H9 (cell line): ENCODE results near the gene PPRC1. TPM values are rescaled to one million over a fixed set of nuclear protein-coding genes. Genes with fewer than 3 reads are reported as not detected.

ENCODE experiments used
- DNase-seq: peaks from one replicate; pipeline ENCODE4 v3.0.0-alpha.2; 2017
- H2AFZ ChIP-seq: one replicate; pipeline ENCODE4 v1.6.1; 2013; ENCODE audit warnings: mild to moderate bottlenecking, low read length, control low read depth, moderate library complexity
- H2AK5ac ChIP-seq: 2 replicates; pipeline ENCODE4 v1.6.1; 2013; ENCODE audit warnings: low read length, control low read depth, mixed read lengths; ENCODE audit not compliant: insufficient read length
- H2BK120ac ChIP-seq: one replicate; pipeline ENCODE4 v1.6.1; 2013; ENCODE audit warnings: low read depth, mild to moderate bottlenecking, low read length, control low read depth, inconsistent platforms; ENCODE audit not compliant: poor library complexity, severe bottlenecking
- H2BK12ac ChIP-seq: 2 replicates; pipeline ENCODE4 v1.6.1; 2013; ENCODE audit warnings: low read length, control low read depth, mixed read lengths, low read depth; ENCODE audit not compliant: insufficient read length
- H2BK15ac ChIP-seq: 2 replicates; pipeline ENCODE4 v1.6.1; 2013; ENCODE audit warnings: low read depth, low read length, control low read depth
- H2BK20ac ChIP-seq: one replicate; pipeline ENCODE4 v1.6.1; 2013; ENCODE audit warnings: low read depth, mild to moderate bottlenecking, low read length, control low read depth, inconsistent platforms; ENCODE audit not compliant: poor library complexity, severe bottlenecking
- H2BK5ac ChIP-seq: 2 replicates; pipeline ENCODE4 v1.6.1; 2013; ENCODE audit warnings: low read length, control low read depth, mixed read lengths; ENCODE audit not compliant: insufficient read length
- H3K14ac ChIP-seq: 2 replicates; pipeline ENCODE4 v1.6.1; 2013; ENCODE audit warnings: low read length, control low read depth; ENCODE audit not compliant: insufficient read depth
- H3K18ac ChIP-seq: 2 replicates; pipeline ENCODE4 v1.6.1; 2013; ENCODE audit warnings: low read depth, mild to moderate bottlenecking, mixed read lengths, low read length, control low read depth; ENCODE audit not compliant: insufficient read length
- H3K23ac ChIP-seq: 2 replicates; pipeline ENCODE4 v1.6.1; 2013; ENCODE audit warnings: low read length, control low read depth, mixed read lengths, low read depth; ENCODE audit not compliant: insufficient read length
- H3K23me2 ChIP-seq: 2 replicates; pipeline ENCODE4 v1.6.1; 2013; ENCODE audit warnings: low read depth, mild to moderate bottlenecking, mixed read lengths, low read length, control low read depth; ENCODE audit not compliant: insufficient read length, poor library complexity, severe bottlenecking
- H3K27ac ChIP-seq: 2 replicates; pipeline ENCODE4 v1.5.1; 2013; ENCODE audit warnings: low read length, control low read depth, mixed read lengths, low read depth; ENCODE audit not compliant: insufficient read length
- H3K27me3 ChIP-seq: 2 replicates; pipeline ENCODE4 v1.6.1; 2013; ENCODE audit warnings: low read length, control low read depth, inconsistent platforms; ENCODE audit not compliant: insufficient read depth
- H3K4ac ChIP-seq: 2 replicates; pipeline ENCODE4 v1.6.1; 2013; ENCODE audit warnings: low read depth, mild to moderate bottlenecking, control low read depth, inconsistent platforms, low read length, moderate library complexity
- H3K4me1 ChIP-seq: 2 replicates; pipeline ENCODE4 v1.6.1; 2013; ENCODE audit warnings: low read length, control low read depth, inconsistent platforms; ENCODE audit not compliant: insufficient read depth
- H3K4me2 ChIP-seq: 2 replicates; pipeline ENCODE4 v1.6.1; 2013; ENCODE audit warnings: low read length, control low read depth, mixed read lengths; ENCODE audit not compliant: insufficient read length, insufficient read depth
- H3K56ac ChIP-seq: 2 replicates; pipeline ENCODE4 v1.6.1; 2013; ENCODE audit warnings: low read depth, mild to moderate bottlenecking, mixed read lengths, low read length, control low read depth; ENCODE audit not compliant: insufficient read length
- H3K79me1 ChIP-seq: 2 replicates; pipeline ENCODE4 v1.6.1; 2013; ENCODE audit warnings: low read depth, mild to moderate bottlenecking, moderate library complexity, low read length, control low read depth, inconsistent platforms; ENCODE audit not compliant: insufficient read depth, poor library complexity, severe bottlenecking
- H3K79me2 ChIP-seq: 2 replicates; pipeline ENCODE4 v1.6.1; 2013; ENCODE audit warnings: low read length, control low read depth, inconsistent platforms; ENCODE audit not compliant: insufficient read depth
- H3K9ac ChIP-seq: 2 replicates; pipeline ENCODE4 v1.6.1; 2013; ENCODE audit warnings: low read length, control low read depth, mixed read lengths; ENCODE audit not compliant: insufficient read length; ENCODE audit errors: extremely low read depth
- H3K9me3 ChIP-seq: one replicate; pipeline ENCODE4 v1.6.1; 2013; ENCODE audit warnings: low read depth, low read length, inconsistent platforms; ENCODE audit not compliant: control insufficient read depth
- H3T11ph ChIP-seq: one replicate; pipeline ENCODE4 v1.6.1; 2013; ENCODE audit warnings: mild to moderate bottlenecking, low read length, control low read depth, inconsistent platforms
- H4K20me1 ChIP-seq: one replicate; pipeline ENCODE4 v1.6.1; 2013; ENCODE audit not compliant: control insufficient read depth, insufficient read length, insufficient read depth
- H4K5ac ChIP-seq: 2 replicates; pipeline ENCODE4 v1.6.1; 2013; ENCODE audit warnings: low read depth, mild to moderate bottlenecking, mixed read lengths, low read length, control low read depth; ENCODE audit not compliant: insufficient read length
- H4K8ac ChIP-seq: replicated peaks from 2 replicates; pipeline ENCODE4 v1.6.1; 2013; ENCODE audit warnings: low read length, control low read depth, mixed read lengths, low read depth; ENCODE audit not compliant: insufficient read length
- H4K91ac ChIP-seq: 2 replicates; pipeline ENCODE4 v1.6.1; 2013; ENCODE audit warnings: low read depth, mild to moderate bottlenecking, moderate library complexity, mixed read lengths, low read length, control low read depth; ENCODE audit not compliant: insufficient read length
- H3K27ac Mint-ChIP-seq, 3 experiments: 2 replicates in 2 of 3; 3 replicates in 1 of 3; pipeline ENCODE4 v1.8.0; 2020 to 2021; ENCODE audit warnings: mixed read lengths in 3 of 3, mild to moderate bottlenecking in 1 of 3, moderate library complexity in 1 of 3
- H3K27me3 Mint-ChIP-seq: 2 replicates; pipeline ENCODE4 v1.8.0; 2021; ENCODE audit warnings: low read depth, mild to moderate bottlenecking, moderate library complexity, mixed read lengths
- H3K36me3 Mint-ChIP-seq, 3 experiments: 2 replicates in 2 of 3; 3 replicates in 1 of 3; pipeline ENCODE4 v1.8.0; 2020 to 2021; ENCODE audit warnings: low read depth in 3 of 3, mixed read lengths in 3 of 3; ENCODE audit not compliant: insufficient read depth in 1 of 3
- H3K4me1 Mint-ChIP-seq, 2 experiments: 2 replicates each; pipeline ENCODE4 v1.8.0; 2020; ENCODE audit warnings: mixed read lengths in 2 of 2
- H3K4me3 Mint-ChIP-seq, 2 experiments: 2 replicates in 1 of 2; 3 replicates in 1 of 2; pipeline ENCODE4 v1.8.0; 2020 to 2021; ENCODE audit warnings: mild to moderate bottlenecking in 2 of 2, mixed read lengths in 2 of 2, moderate library complexity in 1 of 2
- H3K9me3 Mint-ChIP-seq, 2 experiments: 2 replicates in 1 of 2; 3 replicates in 1 of 2; pipeline ENCODE4 v1.8.0; 2020; ENCODE audit warnings: mild to moderate bottlenecking in 2 of 2, mixed read lengths in 2 of 2, moderate library complexity in 1 of 2
- CTCF ChIP-seq: fragments of 200-600 bp; sonication (generic); conservative IDR thresholded peaks from 3 replicates; pipeline ENCODE4 v1.8.0; 2021; ENCODE audit warnings: antibody characterized with exemption, mild to moderate bottlenecking
- WGBS: extraction: QIAGEN DNeasy Blood & Tissue Kit; methylation state at CpG from one replicate; pipeline ENCODE4 v1.1.7; 2013; ENCODE audit warnings: missing lambda C conversion rate, low lambda C conversion rate, mixed read lengths; ENCODE audit not compliant: insufficient read length; ENCODE audit errors: extremely low coverage; 5-methylcytosine and 5-hydroxymethylcytosine counted together
- total RNA-seq: library from RNA; stranded (reverse); gene quantifications from 2 replicates; pipeline ENCODE4 v1.2.1, GENCODE V29; 2021

PPRC1 gene
- total RNA-seq, 1 experiment from 2014 or later: 121 TPM

DNA sequence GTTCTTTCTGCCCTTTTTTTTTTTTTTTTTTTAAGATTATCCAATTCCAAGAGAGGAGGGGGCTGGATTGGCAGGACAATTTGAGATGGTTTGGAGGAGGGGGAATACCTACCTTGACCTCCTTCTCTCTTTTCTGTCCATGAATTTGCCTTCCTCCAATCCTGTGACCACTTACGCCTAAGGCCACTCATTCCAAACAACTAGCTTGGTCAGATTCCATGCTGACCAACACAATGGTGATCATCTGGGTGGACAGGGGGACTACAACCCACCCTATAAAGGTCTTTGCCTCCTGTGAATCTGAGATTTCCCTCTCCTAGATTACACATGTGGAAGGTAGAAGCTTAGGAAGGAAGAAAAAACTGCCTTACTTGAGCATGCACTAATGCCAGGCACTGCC is 10.4 kb upstream of the PPRC1 start:
- Mint-ChIP-seq H3K4me1 (peaks cover 42% of the 10 kb centered on the region in 2 experiments), H3K27me3 (no peaks in the 10 kb centered on the region; the same call in 1 of the 2 replicates), H3K9me3 (no peaks in the 10 kb centered on the region), H3K36me3 (no peaks in the 10 kb centered on the region), H3K4me3 (peak overlapping the region in 1 of 2 experiments; percentile 95; a peak in 3 of 5 replicates), H3K27ac (peak overlapping the region; percentile 97 to 99 (median 98); a peak in 6 of 7 replicates)
- no peak overlapping the region for H3K56ac ChIP-seq
- no peak overlapping the region for H4K5ac ChIP-seq
- no peak overlapping the region for H2BK20ac ChIP-seq
- H3K23ac ChIP-seq: no peak overlapping the region
- no peak overlapping the region for H2AK5ac ChIP-seq
- peak overlapping the region; percentile 16 for H3K9ac ChIP-seq
- no peak overlapping the region for H2BK120ac ChIP-seq
- H3K4me2 ChIP-seq: peak overlapping the region; percentile 72
- no peak overlapping the region for H4K91ac ChIP-seq
- H3K79me2 ChIP-seq: no peaks in the 10 kb centered on the region; the same call in 1 of the 2 replicates
- no peak overlapping the region for H2BK15ac ChIP-seq
- peaks cover 15% of the 10 kb centered on the region for H3K4me1 ChIP-seq
- no peaks in the 10 kb centered on the region for H3K9me3 ChIP-seq
- no peak overlapping the region for H3K4ac ChIP-seq
- H2BK12ac ChIP-seq: no peak overlapping the region
- no peak overlapping the region for H4K8ac ChIP-seq
- no peaks in the 10 kb centered on the region for H3K79me1 ChIP-seq
- no peak for DNase-seq
- no peaks in the 10 kb centered on the region for H4K20me1 ChIP-seq
- no peaks in the 10 kb centered on the region for H3K27me3 ChIP-seq
- no peak overlapping the region for H3T11ph ChIP-seq
- TF ChIP-seq CTCF: no peak
- H3K27ac ChIP-seq: peak overlapping the region; percentile 84
- H3K23me2 ChIP-seq: peaks cover 20% of the 10 kb centered on the region
- no peak overlapping the region for H2AFZ ChIP-seq
- H3K14ac ChIP-seq: no peak overlapping the region
- no peak overlapping the region for H2BK5ac ChIP-seq
- WGBS: no CpG with 5 or more reads among the region's 1 CpG
- H3K18ac ChIP-seq: no peak overlapping the region
